ENCODE measurements around the gene SLC25A47.
"Not testable (repeated sequence)": the region's sequence is repeated elsewhere in the genome, so short reads cannot be mapped to it uniquely, and the experiment has no call there.

Gene SLC25A47, protein sequence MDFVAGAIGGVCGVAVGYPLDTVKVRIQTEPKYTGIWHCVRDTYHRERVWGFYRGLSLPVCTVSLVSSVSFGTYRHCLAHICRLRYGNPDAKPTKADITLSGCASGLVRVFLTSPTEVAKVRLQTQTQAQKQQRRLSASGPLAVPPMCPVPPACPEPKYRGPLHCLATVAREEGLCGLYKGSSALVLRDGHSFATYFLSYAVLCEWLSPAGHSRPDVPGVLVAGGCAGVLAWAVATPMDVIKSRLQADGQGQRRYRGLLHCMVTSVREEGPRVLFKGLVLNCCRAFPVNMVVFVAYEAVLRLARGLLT

DNA sequence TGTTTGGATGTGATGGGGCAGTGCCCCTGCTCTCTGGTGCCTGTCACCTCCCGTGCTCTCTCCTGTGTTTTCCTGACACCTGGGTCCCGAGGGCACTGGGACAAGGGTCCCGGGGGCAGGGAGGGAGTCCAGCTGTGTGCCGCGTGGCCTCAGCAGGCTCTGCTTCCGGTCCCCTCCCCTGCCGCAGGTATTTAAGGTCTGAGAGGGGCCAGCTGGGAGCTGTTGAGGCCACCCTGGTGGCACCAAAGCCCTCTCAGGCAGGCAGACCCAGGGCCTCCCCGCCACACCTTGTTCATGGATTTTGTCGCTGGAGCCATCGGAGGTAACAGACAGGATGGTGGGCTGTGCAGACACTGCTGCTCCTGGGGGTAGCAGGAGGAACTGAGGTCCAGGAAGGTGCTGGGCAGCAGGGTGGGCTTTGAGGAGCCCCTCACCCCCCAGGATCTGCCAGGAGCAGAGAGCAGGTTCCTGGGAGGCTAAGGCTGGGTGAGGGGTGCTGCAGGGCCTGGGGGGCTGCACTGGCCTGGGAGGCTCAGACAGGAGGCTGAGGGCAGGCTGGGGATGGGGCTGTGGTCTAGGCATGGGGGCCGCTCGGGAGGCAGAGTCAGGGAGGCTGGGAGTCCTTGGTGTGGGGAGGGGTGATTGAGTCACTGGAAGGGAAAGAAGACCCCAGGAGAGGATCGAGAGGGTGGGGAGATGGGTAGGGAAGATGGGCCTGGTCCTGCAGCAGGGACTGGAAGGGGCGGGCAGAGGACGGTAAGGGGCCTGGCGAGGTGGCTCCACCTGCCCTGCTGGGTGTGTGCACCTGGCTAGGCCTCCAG is at the start of gene SLC25A47:
SLC25A47 (plus strand) TSS at position 219 of the 821 bp plus-strand sequence; CDS start at position 295, 76 bp downstream.
- CTCF ChIA-PET = no interaction called here
- no peak within 1 kb of the TSS for H3K4me3 Mint-ChIP-seq
- no peak for DNase-seq
- peaks cover 49% of the 10 kb centered on the region for H3K27me3 Mint-ChIP-seq
- no peaks in the 10 kb centered on the region for H3K4me1 Mint-ChIP-seq
- H3K27ac Mint-ChIP-seq = no peak within 1 kb of the TSS
- H3K36me3 Mint-ChIP-seq = no peaks in the 10 kb centered on the region
- H3K9me3 Mint-ChIP-seq = no peaks in the 10 kb centered on the region

DNA sequence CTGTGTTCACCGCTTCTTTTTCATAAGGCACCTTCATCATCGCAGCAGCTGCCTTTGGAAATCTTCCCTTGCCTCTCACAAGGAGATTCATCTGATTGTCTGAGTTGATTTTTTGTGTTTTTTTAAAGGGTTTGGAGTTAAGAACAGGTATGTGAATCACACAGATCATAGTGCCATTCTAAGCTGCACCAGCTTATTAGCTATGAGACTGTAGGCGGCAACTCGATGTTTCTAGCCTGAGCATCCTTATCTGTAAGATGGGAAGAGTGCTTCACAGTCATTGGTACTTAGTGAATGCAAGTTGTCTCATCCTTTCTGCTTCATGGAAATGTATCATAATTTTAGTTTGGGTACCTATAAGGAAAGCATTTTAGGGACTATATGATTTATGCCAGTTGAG is 48.9 kb upstream of the SLC25A47 start:
- Mint-ChIP-seq H3K4me1 (peaks cover 27% of the 10 kb centered on the region), H3K36me3 (peaks cover 25% of the 10 kb centered on the region), H3K27ac (no peak overlapping the region), H3K27me3 (no peaks in the 10 kb centered on the region), H3K4me3 (no peak overlapping the region), H3K9me3 (no peaks in the 10 kb centered on the region)
- DNase-seq = no peak
- CTCF ChIA-PET = interaction anchor here (2.0 kb wide), 1 partner anchor 9 kb away, joined by 7 read pairs; no protein-coding TSS in a partner anchor

DNA sequence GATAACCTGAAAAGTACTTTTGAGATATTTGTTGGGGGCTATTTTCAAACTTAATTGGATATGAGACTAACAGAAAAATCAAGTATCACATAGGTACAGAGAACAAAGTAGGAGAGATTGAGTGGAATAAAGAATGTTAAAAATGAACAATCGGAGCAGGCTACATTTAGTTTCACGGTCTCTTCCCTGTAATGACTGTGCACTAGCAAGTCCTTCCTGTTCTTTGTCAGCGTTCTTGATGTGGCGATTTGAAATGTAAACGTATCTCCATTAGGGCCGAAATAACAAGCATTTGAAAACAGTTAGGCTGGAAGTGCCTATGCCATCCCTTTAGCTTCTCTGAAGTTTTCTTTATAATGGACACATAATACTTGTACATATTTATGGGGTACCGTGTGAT is 47.9 kb upstream of the SLC25A47 start:
- Mint-ChIP-seq H3K4me3 (no peak overlapping the region), H3K27ac (no peak overlapping the region), H3K36me3 (peaks cover 27% of the 10 kb centered on the region), H3K4me1 (peaks cover 29% of the 10 kb centered on the region), H3K9me3 (no peaks in the 10 kb centered on the region), H3K27me3 (no peaks in the 10 kb centered on the region)
- CTCF ChIA-PET = no interaction called here
- DNase-seq = no peak

DNA sequence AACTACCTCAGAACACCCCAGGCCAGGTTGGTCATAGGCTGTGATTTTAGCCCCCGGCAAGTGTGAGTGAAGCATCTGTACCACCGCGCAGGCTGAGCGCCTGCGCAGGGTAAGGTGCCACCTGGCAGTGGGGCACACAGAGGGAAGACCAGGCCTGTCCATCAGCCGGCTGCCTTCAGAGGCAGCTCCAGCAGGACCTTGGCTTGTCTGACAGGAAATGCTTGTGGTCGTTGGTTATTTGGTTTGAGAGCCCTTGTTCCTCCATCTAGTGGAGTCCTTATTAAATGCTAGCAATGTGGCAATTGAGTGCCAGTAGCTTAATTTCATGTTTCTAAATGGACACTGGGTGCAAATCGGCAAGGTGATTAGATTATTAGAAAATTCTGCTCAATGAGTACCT is 44.4 kb upstream of the SLC25A47 start:
- H3K27ac Mint-ChIP-seq = no peak overlapping the region
- H3K4me1 Mint-ChIP-seq = peaks cover 27% of the 10 kb centered on the region
- DNase-seq = no peak
- CTCF ChIA-PET = interaction anchor here (0.9 to 1.0 kb wide), 3 partner anchors 12 to 99 kb away, joined by 3 read pairs; no protein-coding TSS in a partner anchor
- H3K9me3 Mint-ChIP-seq = no peaks in the 10 kb centered on the region
- no peaks in the 10 kb centered on the region for H3K27me3 Mint-ChIP-seq
- no peak overlapping the region for H3K4me3 Mint-ChIP-seq
- peaks cover 32% of the 10 kb centered on the region for H3K36me3 Mint-ChIP-seq

DNA sequence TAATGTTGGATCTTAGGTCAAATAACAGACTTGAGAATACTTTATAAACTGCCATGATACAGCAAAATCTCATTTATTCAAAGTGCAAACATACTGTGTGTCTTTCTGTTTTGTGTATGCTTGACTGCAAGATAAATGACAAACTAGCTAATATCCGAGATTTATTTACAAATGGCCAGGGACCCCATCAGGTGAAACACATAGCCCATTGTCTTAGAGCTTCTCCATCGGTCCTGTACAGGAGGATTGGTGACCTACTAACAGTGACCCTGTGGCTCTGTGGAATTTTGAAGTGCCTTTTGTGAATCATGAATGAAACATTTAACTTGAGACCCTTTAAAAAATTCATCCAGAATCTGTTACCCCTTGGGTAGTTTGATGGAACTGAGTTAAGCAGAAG is 44.0 kb upstream of the SLC25A47 start:
- Mint-ChIP-seq H3K4me3 (no peak overlapping the region), H3K4me1 (peaks cover 26% of the 10 kb centered on the region), H3K9me3 (no peaks in the 10 kb centered on the region), H3K36me3 (peaks cover 32% of the 10 kb centered on the region), H3K27me3 (no peaks in the 10 kb centered on the region), H3K27ac (no peak overlapping the region)
- CTCF ChIA-PET = interaction anchor here (1.0 kb wide), 2 partner anchors 20 to 98 kb away, joined by 3 read pairs; no protein-coding TSS in a partner anchor
- no peak for DNase-seq

DNA sequence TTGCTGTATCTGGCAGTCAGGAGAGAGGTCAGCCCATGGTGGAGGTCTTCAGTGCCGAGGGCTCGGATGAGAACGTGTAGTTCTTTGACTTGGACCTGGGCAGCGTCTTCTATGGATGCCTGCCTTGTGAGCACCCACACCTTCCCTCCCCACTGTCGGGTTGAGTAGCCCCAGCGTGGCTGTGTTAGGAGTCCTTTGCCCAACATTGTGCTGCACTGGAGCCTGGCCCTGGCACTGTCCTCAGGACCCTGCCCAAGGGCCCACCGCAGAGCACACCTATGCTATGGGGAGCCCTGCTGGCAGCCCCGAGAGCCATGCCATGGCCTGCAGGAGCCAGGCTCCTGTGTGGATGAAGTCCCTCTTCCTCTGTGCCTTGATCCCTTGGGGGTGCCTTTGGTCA is 43.6 kb upstream of the SLC25A47 start:
- Mint-ChIP-seq H3K4me3 (no peak overlapping the region), H3K27me3 (no peaks in the 10 kb centered on the region), H3K4me1 (peaks cover 26% of the 10 kb centered on the region), H3K36me3 (peaks cover 30% of the 10 kb centered on the region), H3K9me3 (no peaks in the 10 kb centered on the region), H3K27ac (peak overlapping the region; percentile 7)
- CTCF ChIA-PET = interaction anchor here (1.0 kb wide), 1 partner anchor 98 kb away, joined by 3 read pairs; no protein-coding TSS in a partner anchor
- DNase-seq = no peak

DNA sequence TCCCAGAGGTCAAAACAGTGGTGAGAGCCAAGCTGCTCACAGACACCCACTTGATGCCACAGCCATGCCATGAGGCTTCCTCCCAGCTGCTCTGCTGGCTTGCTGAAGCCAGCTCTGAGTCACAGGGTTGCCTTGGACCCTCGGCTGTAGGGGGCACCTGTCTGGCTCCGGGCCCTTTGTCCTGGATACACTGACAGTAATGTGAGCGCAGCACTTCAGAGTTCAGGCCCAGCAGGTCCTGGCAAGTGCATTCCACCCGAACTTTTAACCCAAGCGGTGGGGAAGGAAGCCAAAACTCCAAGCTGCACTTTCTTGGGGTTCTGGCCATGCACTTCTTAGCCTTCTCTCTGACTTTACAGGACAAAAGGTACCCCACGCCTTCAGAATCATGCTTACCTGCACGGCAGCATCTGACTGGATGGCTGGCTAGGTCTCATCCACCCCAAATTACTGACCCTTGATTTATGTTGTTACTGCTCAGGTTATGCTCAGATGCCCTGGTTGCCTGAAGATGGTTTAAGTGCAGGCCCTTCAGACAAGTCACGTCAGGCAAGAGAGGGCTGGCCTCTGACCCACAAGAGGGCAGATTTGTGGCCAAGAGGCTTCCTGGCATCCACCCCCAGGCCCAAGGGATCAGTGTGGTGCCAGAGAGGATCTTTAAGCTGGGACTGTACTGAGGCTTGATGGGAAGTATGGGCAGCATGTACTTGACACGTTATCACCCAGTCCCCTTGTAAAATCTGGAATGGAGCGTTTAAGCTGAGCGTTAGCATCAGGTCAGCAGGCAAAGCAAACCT is 41.7 kb upstream of the SLC25A47 start:
- DNase-seq = no peak
- Mint-ChIP-seq H3K4me1 (peaks cover 27% of the 10 kb centered on the region), H3K27ac (no peak overlapping the region), H3K4me3 (no peak overlapping the region), H3K36me3 (peaks cover 21% of the 10 kb centered on the region), H3K9me3 (no peaks in the 10 kb centered on the region), H3K27me3 (no peaks in the 10 kb centered on the region)
- CTCF ChIA-PET = interaction anchor here (2.3 kb wide), 1 partner anchor 12 kb away, joined by 8 read pairs; no protein-coding TSS in a partner anchor

DNA sequence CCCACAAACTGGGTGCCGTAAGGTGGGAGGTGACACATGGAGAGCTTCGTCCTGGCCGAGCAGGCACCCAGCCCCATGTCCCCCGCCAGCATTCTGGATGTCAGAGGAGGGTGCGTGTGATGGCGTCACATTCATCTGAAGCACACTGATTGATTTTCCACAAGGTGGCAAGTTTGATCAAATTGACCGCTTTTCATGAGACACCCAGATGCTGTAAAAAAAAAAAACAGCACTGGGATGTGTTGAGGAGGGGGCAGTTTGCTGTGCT is 41.1 kb upstream of the SLC25A47 start:
- Mint-ChIP-seq H3K36me3 (peaks cover 18% of the 10 kb centered on the region), H3K9me3 (no peaks in the 10 kb centered on the region), H3K4me1 (peaks cover 27% of the 10 kb centered on the region), H3K4me3 (no peak overlapping the region), H3K27ac (peak overlapping the region; percentile 52), H3K27me3 (no peaks in the 10 kb centered on the region)
- DNase-seq = no peak
- CTCF ChIA-PET = interaction anchor here (1.4 to 2.3 kb wide), 2 partner anchors 9 to 12 kb away, joined by 7 to 8 read pairs; no protein-coding TSS in a partner anchor

DNA sequence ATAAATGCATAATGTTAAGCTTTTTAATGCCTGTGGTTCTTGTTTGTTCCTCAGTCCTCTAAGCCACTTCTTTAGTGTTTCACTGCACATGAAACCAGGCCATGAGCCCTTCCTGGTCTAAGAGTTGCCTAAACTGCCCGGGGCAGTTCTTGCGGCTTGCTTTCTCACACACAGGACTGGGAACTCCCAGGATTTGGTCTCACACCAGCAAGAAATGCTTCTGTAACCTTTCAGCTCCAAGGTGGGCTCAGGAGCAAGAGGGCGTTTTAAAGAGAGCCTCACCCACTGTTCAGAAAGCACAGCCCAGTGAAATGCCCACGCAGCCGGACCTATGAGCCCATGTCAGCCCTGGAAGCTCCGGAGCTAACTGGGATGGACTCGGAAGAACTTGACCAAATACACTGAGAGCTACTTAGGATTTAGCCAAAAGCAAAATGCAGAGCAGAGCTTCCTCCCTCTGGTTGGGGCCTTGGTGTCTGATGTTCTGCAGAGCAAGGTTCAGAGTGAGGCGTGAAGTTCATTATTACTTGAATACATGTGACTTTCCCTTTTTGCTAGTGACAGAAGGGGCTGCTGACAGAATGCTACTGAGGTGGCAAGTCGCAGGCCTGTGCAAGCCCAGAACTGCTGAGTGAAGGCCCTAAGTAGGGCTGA is 40.2 kb upstream of the SLC25A47 start:
- Mint-ChIP-seq H3K27me3 (no peaks in the 10 kb centered on the region), H3K9me3 (no peaks in the 10 kb centered on the region), H3K27ac (no peak overlapping the region), H3K4me3 (no peak overlapping the region), H3K36me3 (peaks cover 14% of the 10 kb centered on the region), H3K4me1 (peaks cover 25% of the 10 kb centered on the region)
- CTCF ChIA-PET = interaction anchor here (0.9 to 3.8 kb wide), 7 partner anchors 10 to 95 kb away, joined by 3 to 21 read pairs (median 7); no protein-coding TSS in a partner anchor
- no peak for DNase-seq

DNA sequence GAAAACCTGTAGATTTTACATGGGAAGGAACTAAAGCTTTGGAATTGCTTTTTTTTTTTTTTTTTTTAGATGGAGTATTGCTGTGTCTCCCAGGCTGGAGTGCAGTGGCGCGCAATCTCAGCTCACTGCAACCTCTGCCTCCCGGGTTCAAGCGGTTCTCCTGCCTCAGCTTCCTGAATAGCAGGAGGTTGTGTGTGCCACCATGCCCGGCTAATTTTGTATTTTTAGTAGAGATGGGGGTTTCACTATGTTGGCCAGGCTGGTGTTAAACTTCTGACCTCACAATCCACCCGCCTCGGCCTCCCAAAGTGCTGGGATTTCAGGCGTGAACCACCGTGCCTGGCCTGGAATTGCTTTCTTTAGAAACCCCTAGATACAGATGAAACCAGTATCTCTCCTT is 39.7 kb upstream of the SLC25A47 start:
- not testable (repeated sequence) for H3K27me3 Mint-ChIP-seq, DNase-seq, H3K27ac Mint-ChIP-seq, H3K9me3 Mint-ChIP-seq, H3K4me3 Mint-ChIP-seq
- H3K36me3 Mint-ChIP-seq = peaks cover 12% of the 10 kb centered on the region
- CTCF ChIA-PET = interaction anchor here (0.9 to 3.8 kb wide), 8 partner anchors 10 to 95 kb away, joined by 3 to 21 read pairs (median 8); no protein-coding TSS in a partner anchor
- peaks cover 22% of the 10 kb centered on the region for H3K4me1 Mint-ChIP-seq

DNA sequence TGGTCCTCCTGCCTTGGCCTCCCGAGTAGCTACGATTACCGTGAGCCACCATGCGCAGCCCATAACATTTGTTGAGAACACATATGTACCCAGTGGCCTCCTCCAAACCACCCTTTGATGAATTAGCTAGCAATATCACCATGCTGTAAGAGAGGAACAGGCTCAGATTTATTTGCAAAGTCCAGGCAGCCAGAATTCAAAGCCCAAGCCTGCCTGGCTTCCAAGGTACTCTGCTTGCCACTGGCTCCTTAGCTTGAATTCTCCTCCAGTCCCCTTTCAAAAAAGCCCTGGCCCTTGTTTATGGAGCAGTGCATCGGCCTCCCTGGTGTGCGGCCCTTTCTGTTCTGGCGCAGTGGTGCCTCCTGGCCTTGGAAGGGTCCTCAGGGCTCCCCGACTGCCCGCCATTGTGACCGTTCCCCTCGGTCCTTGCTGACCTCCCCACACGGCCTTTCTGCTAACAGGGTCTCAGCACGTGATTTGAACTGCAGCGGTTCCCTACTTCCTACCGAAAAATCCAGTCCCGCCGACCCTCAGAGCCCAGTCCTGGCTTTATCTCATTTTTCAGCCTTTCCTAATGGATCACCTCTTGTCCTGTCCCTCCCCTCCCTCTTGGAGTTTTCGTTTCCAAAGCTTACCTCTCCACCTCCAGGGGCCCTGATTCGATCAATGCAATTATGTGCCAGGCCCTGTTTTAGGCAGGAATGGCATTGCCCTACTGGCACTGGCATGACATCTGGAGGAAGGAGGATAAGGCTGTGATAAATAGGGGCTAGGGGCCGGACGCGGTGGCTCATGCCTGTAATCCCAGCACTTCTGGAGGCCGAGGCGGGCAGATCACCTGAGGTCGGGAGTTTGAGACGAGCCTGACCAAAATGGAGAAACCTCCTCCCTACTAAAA is 38.9 kb upstream of the SLC25A47 start:
- no peaks in the 10 kb centered on the region for H3K9me3 Mint-ChIP-seq
- peak overlapping the region; percentile 47 for H3K27ac Mint-ChIP-seq
- H3K27me3 Mint-ChIP-seq = no peaks in the 10 kb centered on the region
- no peak for DNase-seq
- CTCF ChIA-PET = interaction anchor here (0.9 to 3.8 kb wide), 11 partner anchors 10 to 94 kb away, joined by 3 to 21 read pairs (median 4); a partner anchor contains a TSS
- H3K4me1 Mint-ChIP-seq = peaks cover 14% of the 10 kb centered on the region
- peak overlapping the region; percentile 43 for H3K4me3 Mint-ChIP-seq
- peaks cover 7% of the 10 kb centered on the region for H3K36me3 Mint-ChIP-seq

DNA sequence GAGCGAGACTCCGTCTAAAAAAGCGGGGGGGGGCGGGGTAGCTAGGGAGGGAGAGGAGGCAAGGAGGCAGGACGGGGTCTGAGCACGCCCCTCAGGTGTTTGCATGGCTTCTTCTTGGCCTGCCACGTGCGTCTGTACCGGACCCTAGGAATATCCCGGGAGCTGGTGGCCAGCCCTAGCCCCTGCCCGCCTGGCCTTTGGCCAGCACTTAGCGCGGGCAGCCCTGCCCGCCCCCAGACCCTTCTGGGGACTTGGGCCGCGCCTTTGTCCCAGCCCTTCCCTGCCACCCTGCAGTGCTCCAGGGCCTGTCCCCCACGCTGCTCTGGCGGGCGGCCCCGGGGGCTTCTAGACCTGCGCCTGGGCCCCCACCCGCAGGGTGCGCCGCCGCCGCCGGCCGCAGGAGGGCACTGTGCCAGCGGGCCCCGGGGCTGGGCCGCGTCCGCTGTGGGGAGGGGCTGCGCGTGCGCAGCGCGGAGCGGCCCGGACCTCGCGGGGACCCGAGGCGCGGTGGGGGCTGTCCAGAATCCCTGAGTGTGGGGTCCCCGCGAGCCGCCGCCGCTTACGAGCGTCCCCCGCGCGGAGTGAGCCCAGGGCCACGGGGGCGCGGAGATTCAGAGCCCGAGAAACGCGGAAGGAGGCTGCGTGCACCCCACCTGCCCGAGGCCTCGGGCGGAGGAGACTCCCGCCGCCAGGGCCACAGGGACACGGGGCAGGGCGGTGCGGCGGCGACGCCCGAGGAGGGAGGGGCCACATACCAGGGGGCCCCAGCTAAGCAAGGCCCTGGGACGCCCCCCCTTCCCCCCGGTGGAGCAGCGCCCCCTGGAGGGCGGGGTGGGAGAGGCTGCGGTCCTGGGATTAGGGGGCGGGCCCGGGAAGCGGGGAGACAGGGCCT is 37.9 kb upstream of the SLC25A47 start:
- CTCF ChIA-PET = interaction anchor here (0.8 to 3.8 kb wide), 15 partner anchors 9 to 99 kb away, joined by 3 to 21 read pairs (median 4); a partner anchor contains a TSS
- no peak overlapping the region for H3K27ac Mint-ChIP-seq
- peaks cover 5% of the 10 kb centered on the region for H3K36me3 Mint-ChIP-seq
- no peaks in the 10 kb centered on the region for H3K27me3 Mint-ChIP-seq
- H3K4me3 Mint-ChIP-seq = peak overlapping the region; percentile 80
- DNase-seq = peak; percentile 82
- H3K9me3 Mint-ChIP-seq = no peaks in the 10 kb centered on the region
- peaks cover 12% of the 10 kb centered on the region for H3K4me1 Mint-ChIP-seq

All from activated naive CD4-positive, alpha-beta T cell treated with anti-CD3 and anti-CD28 coated beads, Interleukin-2, amount 10 ng/mL, durations not matched to agents 7 days and 5 days (primary cell).